Regular cardiac myocyte (primary cell): ENCODE results near the gene SERGEF. TPM values are rescaled to one million over a fixed set of nuclear protein-coding genes. Genes with fewer than 3 reads are reported as not detected.

Experiments
- total RNA-seq: library from RNA; depleted of rRNA; stranded (reverse); fragments of >200 nt; gene quantifications from 2 replicates; pipeline ENCODE4 v1.2.3, GENCODE V29; 2014

The SERGEF gene
- total RNA-seq = 15.3 and 32.1 TPM in 2 replicates

GRCh38 chr11:18012906-18013781, at the start of gene SERGEF:
TSS of gene SERGEF (minus strand) at chr11:18013047. CDS start at chr11:18013010, 37 bp downstream.

DNA sequence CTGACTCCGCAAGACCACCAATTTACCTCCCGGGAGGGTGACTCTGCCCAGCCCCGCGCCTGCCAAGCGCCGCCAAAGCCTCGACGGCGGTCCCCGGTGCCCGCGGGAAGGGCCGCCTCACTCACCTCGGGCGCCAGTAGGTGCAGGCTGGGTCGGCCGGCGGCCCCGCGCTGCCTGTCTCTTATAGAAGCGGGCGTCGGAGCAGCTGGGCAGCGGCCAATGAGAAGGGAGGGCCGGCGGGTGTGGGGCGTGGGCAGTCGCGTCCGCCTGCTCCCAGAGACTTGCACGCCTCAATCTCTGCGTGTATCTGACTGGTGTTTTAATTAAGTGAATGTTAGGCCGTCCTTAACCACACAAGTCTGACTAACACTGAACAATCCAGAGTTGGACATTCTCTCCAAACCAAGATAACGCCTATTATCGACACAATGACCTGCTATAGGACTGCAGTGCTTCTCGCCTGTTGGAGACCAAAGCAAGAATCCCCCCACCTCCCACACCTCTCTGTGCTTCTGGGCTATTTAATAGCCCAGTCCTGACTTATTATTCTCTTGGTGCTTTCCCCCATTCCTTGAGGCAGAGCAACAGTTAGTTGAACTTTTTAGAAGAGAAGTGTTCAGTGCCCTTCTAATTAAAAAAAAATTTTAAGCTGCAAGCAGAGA, 33.4 kb upstream of the SERGEF start, which contains the start of gene TPH1:
Gene TPH1 (minus strand): TSS at position 154 of the 662 bp plus-strand sequence. CDS start 5,507 bp downstream, outside the sequence.

Other genes with a start within 250 kb of the SERGEF start
- gene TPH1, start 33.2 kb upstream of the SERGEF start, total RNA-seq = under 0.01 TPM in 1 of 2 replicates, not detected in the other
- 16.6 and 27.6 TPM in 2 replicates for gene SAAL1, start 93.0 kb upstream of the SERGEF start, total RNA-seq
- 0.28 TPM in 1 of 2 replicates, not detected in the other for gene MRGPRX3, start 119.5 kb upstream of the SERGEF start, total RNA-seq
- gene MRGPRX4, start 159.8 kb upstream of the SERGEF start, total RNA-seq = not detected in 2 replicates
- not detected in 2 replicates for gene SAA4, start 223.8 kb upstream of the SERGEF start, total RNA-seq
- gene SAA2, start 235.6 kb upstream of the SERGEF start, total RNA-seq = 1.5 and 3.1 TPM in 2 replicates